Left renal pelvis (tissue), 4 donors: ENCODE measurements around the gene GGA1. TPM values are rescaled to one million over a fixed set of nuclear protein-coding genes. Genes with fewer than 3 reads are reported as not detected.

Experiments used
- DNase-seq, 4 donors: peaks; one replicate each; pipeline ENCODE4 v3.0.0-alpha.2; 2013; ENCODE audit warnings: low read depth in 4 of 4, low spot score in 3 of 4
- polyA plus RNA-seq, 4 donors: library from polyadenylated mRNA; unstranded; fragments of 120-200 nt; gene quantifications; one replicate each; pipeline ENCODE4 v1.2.1, GENCODE V29; 2013; ENCODE audit not compliant: insufficient read length in 4 of 4

The GGA1 gene
- polyA plus RNA-seq, 4 donors = 34.9 to 78.9 (median 47.2) TPM

- no peak for DNase-seq
Measured at GRCh38 chr22:37664249-37665101, 55.8 kb downstream of the GGA1 start.

- no peak for DNase-seq
Measured at GRCh38 chr22:37665487-37665886, 56.9 kb downstream of the GGA1 start.

- DNase-seq = no peak
Measured at GRCh38 chr22:37669586-37669985, 61.0 kb downstream of the GGA1 start.

- DNase-seq = no peak
Measured at GRCh38 chr22:37672206-37672919, 63.7 kb downstream of the GGA1 start.

GRCh38 chr22:37672920-37673455 lies 64.4 kb downstream of the GGA1 start:
- DNase-seq = no peak

- no peak for DNase-seq
Measured at GRCh38 chr22:37674248-37674647, 65.6 kb downstream of the GGA1 start.

- DNase-seq = peak in 3 of 4 donors; percentile 67 to 79 (median 76)
Measured at GRCh38 chr22:37674951-37675929, 66.6 kb downstream of the GGA1 start, which contains the start of gene LGALS1. Gene LGALS1 (plus strand): TSS chr22:37675636. CDS start chr22:37675703, 67 bp downstream.

- DNase-seq = no peak
Measured at GRCh38 chr22:37675930-37676735, 67.5 kb downstream of the GGA1 start.

- DNase-seq = peak in 1 of 4 donors; percentile 77
Measured at GRCh38 chr22:37676736-37677492, 68.3 kb downstream of the GGA1 start.

GRCh38 chr22:37677493-37677974 lies 68.9 kb downstream of the GGA1 start:
- no peak for DNase-seq

GRCh38 chr22:37678372-37678771 lies 69.7 kb downstream of the GGA1 start:
- DNase-seq = no peak

DNA sequence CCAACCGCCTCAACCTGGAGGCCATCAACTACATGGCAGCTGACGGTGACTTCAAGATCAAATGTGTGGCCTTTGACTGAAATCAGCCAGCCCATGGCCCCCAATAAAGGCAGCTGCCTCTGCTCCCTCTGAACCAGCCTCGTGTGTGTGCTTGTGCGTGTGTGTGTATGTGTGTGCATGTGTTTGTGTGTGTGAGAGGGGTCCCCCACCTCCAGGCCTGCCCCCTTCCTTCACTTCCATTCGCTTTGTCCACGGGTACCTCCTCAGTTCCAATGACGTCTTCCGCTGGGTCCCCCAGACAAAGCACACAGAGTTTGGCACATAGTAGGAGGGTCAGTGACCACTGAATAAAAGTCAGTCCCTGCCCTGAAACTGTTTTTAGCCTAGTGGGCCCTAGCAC lies 71.0 kb downstream of the GGA1 start:
- no peak for DNase-seq

DNA sequence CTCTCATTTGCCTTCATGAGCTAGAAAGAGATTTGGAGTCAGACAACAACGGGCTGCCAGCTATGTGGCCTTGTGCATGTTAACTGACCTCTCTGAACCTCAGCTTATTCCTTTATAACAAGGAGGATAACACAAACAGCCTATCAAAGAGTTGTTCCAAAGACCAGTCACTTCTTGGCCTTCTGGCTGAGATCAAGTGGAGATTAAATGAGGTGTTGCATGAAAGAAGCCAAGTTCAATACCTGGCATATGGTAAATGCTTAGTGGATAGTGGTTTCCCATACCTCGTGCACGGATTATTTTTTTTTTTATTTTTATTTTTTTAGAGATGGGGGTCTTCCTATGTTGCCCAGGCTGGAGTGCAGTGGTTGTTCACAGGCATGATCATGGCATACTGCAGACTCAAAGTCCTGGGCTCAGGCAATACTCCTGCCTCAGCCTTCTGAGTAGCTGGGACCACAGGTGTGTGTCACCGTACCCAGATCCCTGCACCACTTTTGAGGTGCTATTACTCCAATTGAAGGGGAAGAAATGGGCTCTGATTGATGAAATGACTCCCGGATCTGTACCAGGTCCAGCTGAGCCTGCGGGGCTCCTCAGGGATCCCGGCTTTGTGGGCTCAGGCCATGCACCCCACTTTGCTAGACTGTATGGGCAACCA lies 71.7 kb downstream of the GGA1 start:
- DNase-seq = no peak

DNA sequence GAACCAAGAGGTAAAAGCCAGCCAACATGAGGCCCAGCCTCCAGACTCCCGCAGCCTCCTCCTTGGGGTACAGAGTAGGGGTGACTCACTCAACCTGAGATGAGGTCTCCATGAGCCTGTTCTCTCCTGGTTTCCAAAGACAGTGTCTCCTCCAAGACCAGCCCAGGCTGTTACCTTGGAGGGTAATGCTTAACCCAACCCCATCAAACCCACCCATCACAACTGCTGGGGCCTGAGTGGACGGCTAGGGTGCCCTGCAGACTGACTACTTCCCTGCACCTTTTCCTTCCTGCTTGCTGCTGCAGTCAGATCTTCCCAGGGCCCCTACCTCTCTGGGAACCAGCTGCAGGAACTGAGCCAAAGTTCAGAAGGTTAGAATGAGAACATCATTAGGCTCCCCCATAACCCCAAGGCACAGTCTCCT lies 72.4 kb downstream of the GGA1 start:
- no peak for DNase-seq

GRCh38 chr22:37681556-37682049 lies 73.0 kb downstream of the GGA1 start:
- no peak for DNase-seq
